ENCODE data around the gene CKM. TPM values are rescaled to one million over a fixed set of nuclear protein-coding genes. Genes with fewer than 3 reads are reported as not detected.

CKM gene
- total and polyA plus RNA-seq, 2 donors (not counting 3 experiments of a cell fraction or from before 2014, with no cell fraction given), result not detected

DNA sequence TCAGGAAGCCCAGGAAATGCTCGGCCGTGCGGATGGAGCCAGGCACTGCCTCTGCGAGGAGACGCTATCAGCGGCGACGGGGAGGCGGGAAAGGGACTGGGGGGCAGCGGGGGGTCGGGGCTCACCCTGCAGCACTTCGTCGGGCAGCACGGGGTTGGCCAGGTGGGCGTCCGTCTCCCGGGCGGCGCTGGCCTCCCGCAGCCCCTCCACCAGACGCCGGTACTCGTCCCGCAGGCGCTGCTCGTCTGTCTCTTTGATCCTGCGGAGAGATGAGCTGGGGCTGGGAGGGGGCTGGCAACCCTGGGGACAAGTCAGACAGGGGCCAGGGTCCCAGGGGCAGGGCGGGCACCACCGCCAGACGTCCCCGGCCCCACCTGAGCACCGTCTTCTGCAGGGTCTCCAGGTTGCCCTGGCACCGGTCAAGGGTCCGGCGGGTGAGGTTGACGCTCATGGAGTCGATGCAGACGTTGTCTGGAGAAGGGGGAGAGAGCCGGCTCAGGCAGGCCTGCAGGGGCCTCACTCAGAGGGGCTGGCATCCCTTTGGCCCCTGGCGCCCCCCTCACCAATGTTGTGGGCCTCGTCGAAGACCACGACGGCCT lies 41.3 kb upstream of the CKM start:
- Histone ChIP-seq H3K79me2 (ENCODE audit: control insufficient read depth, insufficient read depth, low read length) (peaks cover 9% of the 10 kb centered on the region), H3K4me1 (ENCODE audit: control insufficient read depth, extremely low read depth, insufficient read depth, low read length) (peaks cover 1% of the 10 kb centered on the region), H3K9me3 (replicated peaks; ENCODE audit: control insufficient read depth, insufficient read depth, low read length) (no peaks in the 10 kb centered on the region), H4K20me1 (replicated peaks; ENCODE audit: control insufficient read depth, extremely low read depth, insufficient read depth, low read length) (no peaks in the 10 kb centered on the region), H3K4me3 (replicated peaks in 1 of 3; ENCODE audit: insufficient read depth in 1 of 3, low read depth in 1 of 3, low read length in 3 of 3) (no peak overlapping the region), H2AFZ (ENCODE audit: low read depth, low read length) (no peak overlapping the region), H3K9ac (replicated peaks; ENCODE audit: extremely low read depth, insufficient read depth, low read length) (no peak overlapping the region), H3K27me3 (ENCODE audit: control insufficient read depth in 2 of 2, insufficient read depth in 2 of 2, low read length in 2 of 2) (no peaks in the 10 kb centered on the region), H3K9me1 (replicated peaks; ENCODE audit: control insufficient read depth, extremely low read depth, insufficient read depth, low read length) (no peaks in the 10 kb centered on the region), H3K4me2 (ENCODE audit: insufficient read depth, low read length) (no peak overlapping the region), H3K27ac (ENCODE audit: insufficient read depth, low read depth, low read length) (no peak overlapping the region), H3K36me3 (ENCODE audit: control insufficient read depth in 2 of 2, extremely low read depth in 1 of 2, insufficient read depth in 2 of 2, low read length in 2 of 2) (peaks cover 3 to 20% of the 10 kb centered on the region in 2 experiments)
- intact Hi-C loops (cut with micrococcal nuclease) (no loop called here), dilution Hi-C loops (cut with MboI; ENCODE audit: extremely low pct_ligation_motif_present, low sequenced_read_pairs) (no loop called here)
- POLR2A ChIA-PET, result no interaction called here
- BruUV-seq (replicated peaks), result TSS peak; percentile 13
- no peak for DNase-seq (ENCODE audit: low read depth, low spot score)
- CTCF ChIA-PET, result no interaction called here
- TF ChIP-seq GATA2 (IDR thresholded peaks at IDR 0.05; ENCODE audit: insufficient read depth, insufficient read length, low read depth, low read length) (no peak), JUN (IDR thresholded peaks at IDR 0.05; ENCODE audit: borderline replicate concordance, insufficient read depth, insufficient read length, low read depth) (no peak), MYC (IDR thresholded peaks at IDR 0.05; ENCODE audit: low read depth, low read length) (no peak), EZH2 (IDR thresholded peaks at IDR 0.05; ENCODE audit: borderline replicate concordance, low read depth, low read length, severe bottlenecking) (no peak), POLR2A (IDR thresholded peaks at IDR 0.05; ENCODE audit: low read depth, low read length) (no peak), POLR2AphosphoS5 (IDR thresholded peaks at IDR 0.05; ENCODE audit: insufficient read depth, low read depth, low read length) (no peak), FOS (IDR thresholded peaks at IDR 0.05; ENCODE audit: borderline replicate concordance, insufficient read depth, low read length) (no peak)
- TF ChIP-seq, protein P1, sequence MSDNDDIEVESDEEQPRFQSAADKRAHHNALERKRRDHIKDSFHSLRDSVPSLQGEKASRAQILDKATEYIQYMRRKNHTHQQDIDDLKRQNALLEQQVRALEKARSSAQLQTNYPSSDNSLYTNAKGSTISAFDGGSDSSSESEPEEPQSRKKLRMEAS (IDR thresholded peaks at IDR 0.05; ENCODE audit: insufficient read depth, insufficient read length), result no peak
- TF ChIP-seq, protein P2, sequence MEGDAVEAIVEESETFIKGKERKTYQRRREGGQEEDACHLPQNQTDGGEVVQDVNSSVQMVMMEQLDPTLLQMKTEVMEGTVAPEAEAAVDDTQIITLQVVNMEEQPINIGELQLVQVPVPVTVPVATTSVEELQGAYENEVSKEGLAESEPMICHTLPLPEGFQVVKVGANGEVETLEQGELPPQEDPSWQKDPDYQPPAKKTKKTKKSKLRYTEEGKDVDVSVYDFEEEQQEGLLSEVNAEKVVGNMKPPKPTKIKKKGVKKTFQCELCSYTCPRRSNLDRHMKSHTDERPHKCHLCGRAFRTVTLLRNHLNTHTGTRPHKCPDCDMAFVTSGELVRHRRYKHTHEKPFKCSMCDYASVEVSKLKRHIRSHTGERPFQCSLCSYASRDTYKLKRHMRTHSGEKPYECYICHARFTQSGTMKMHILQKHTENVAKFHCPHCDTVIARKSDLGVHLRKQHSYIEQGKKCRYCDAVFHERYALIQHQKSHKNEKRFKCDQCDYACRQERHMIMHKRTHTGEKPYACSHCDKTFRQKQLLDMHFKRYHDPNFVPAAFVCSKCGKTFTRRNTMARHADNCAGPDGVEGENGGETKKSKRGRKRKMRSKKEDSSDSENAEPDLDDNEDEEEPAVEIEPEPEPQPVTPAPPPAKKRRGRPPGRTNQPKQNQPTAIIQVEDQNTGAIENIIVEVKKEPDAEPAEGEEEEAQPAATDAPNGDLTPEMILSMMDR (IDR thresholded peaks at IDR 0.05; ENCODE audit: extremely low read depth in 1 of 2, insufficient read depth in 1 of 2, low read depth in 1 of 2, low read length in 2 of 2), result no peak
- FAIRE-seq, result no peak
